SK-MEL-5 (cell line): ENCODE measurements around the gene MYO18B. TPM values are rescaled to one million over a fixed set of nuclear protein-coding genes. Genes with fewer than 3 reads are reported as not detected.

Experiments used
- DNase-seq: peaks from one replicate; pipeline ENCODE4 v3.0.0-alpha.2; 2016; ENCODE audit warnings: low read depth, low spot score
- in situ Hi-C: cut with HindIII; loops from 2 replicates; pipeline ENCODE4 v1.10.0; 2016; ENCODE audit warnings: low sequenced_read_pairs, high pct_unique_total_duplicates, low pct_unique_long_range_greater_than_20kb
- total RNA-seq: library from RNA; depleted of rRNA; stranded (reverse); fragments of >200 nt; shearing (Covaris generic); gene quantifications from 2 replicates; pipeline ENCODE4 v1.2.3, GENCODE V29; 2014

Gene MYO18B
- total RNA-seq, 1 experiment from 2014 or later: not detected

DNA sequence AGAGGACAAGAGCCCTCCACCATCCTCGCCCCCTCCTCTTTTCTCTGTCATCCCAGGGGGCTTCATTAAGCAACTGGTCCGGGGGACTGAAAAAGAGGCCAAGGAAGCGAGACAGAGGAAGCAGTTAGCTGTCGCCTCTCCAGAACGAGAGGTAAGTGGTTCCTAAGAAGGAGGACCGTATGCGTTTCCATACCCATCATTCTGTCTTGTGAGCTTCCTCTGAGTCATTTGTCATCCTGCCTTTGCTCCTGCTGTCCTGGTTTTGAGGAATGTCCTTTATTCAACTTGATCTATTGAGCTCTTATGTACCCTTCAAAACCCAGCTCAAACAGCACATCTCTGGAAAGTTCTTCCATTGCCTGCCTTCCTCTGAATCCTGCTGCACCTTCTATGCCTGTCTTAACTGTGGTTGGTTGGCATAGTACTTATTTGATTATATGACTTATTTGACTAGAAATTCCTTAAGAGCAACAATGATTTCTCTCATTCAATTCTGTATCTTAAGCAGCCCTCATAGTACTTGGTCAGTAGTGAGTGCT is 21.3 kb downstream of the MYO18B start:
- no peak for DNase-seq
- in situ Hi-C loops: no loop called here

DNA sequence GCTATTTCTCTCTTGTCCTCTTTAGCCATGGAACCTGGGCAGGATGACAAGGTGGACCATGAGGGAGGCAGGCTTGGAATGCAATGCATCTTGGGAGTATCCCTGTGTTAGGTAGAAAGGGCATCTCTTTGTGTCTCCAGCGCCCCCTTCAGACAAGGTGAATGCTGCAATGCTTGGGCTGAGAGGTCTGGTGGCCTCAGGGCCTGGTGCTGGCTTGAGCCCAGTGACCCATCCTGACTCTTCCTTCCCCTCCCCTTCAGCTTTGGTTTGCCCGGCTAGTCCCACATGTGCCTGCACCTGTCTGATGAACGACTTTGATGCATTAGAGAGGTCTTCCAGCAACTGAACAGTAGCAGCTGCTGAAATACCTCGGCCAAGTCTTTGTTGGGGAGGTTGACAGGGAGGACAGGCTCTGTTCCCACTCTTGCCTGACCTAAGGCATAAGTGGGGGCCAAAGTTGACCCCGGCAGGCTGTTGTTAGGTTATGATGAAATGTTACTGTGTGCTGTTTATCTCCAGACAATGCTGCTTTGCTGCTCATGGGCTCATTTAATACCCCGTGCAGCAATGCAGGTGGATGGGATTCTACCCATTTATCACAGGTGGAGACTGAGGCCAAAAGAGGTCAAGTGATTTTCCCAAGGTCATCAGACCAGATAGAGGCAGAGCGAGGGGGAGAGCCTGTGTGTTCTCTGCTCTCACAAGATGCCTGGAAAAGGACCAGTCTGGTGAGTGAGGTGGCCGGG is 22.5 kb downstream of the MYO18B start:
- DNase-seq: peak; percentile 25
- in situ Hi-C loops: no loop called here

DNA sequence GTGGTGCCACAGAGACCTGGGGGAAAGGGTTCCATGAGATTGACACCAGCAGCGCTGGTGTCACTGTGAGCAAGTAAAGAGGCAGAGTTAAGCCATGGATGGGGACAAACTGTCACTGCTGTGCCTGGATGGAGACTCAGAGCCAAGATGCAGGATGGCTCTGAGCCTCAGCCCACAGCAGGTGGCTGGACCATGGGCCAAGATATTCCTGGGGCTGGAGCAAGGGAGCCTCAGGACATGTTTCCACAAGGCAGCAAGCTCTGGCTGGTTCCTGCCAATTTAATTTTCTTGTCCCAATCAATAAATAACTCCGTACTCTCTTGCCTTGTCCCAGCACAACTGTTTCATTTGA is 23.0 kb downstream of the MYO18B start:
- in situ Hi-C loops: no loop called here
- DNase-seq: no peak

DNA sequence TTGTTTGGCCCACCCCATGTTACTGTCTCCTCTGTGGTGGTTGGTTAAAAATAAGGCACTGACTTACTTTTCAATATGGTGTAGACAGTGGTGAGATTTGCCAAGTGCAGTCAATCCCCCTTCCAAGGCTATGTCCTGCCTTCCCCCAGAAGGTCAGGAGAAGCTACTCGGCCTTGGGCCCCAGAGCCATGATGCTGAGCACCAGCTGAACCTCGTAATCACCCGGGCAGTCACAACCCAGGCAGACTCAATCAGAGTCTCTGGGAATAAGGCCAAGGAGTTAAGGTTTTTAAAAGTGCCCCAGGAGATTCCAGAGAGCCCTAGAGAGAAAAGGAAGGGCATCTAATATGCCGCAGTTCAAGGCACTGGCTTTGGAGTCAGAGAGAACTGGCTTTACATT is 23.8 kb downstream of the MYO18B start:
- no peak for DNase-seq
- in situ Hi-C loops: no loop called here

DNA sequence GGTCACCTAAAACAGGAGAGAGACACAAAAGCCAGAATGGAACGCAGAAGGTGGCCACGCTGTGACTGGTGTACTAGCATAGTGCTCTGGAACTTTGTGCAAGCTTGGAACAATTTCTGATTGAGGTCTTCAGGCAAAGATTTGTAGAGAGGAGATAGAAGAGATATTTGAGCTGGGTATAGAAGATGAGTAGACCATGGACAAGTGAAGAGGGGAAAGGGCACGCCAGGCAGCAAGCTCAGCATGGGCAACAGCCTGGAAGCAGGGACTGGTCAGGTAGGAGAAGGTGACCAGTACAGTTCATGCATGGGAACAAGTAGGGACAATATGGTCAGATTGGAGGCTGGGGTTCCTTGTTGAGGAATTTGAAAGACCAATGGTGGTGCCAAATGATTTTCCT is 24.4 kb downstream of the MYO18B start:
- DNase-seq: no peak
- in situ Hi-C loops: no loop called here

DNA sequence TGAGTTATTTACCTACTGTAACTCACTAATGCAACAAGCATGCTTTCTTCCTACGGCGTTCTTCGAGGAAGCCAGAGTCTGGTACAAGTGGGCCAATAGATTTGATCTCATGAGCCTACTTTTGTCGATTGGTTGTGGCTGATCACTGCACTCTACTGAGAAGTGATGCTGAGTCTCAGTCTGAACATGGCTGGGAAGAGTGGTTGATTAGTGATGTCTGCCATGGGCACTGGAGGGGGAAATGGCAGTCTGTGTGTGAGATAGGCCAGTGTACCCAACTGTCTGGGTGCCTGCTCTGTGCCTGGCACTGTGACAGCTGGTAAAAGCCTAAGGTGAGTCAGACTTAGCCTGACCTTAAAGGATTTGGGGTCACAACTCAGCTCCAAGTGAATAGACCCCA is 28.3 kb downstream of the MYO18B start:
- no peak for DNase-seq
- in situ Hi-C loops: no loop called here

DNA sequence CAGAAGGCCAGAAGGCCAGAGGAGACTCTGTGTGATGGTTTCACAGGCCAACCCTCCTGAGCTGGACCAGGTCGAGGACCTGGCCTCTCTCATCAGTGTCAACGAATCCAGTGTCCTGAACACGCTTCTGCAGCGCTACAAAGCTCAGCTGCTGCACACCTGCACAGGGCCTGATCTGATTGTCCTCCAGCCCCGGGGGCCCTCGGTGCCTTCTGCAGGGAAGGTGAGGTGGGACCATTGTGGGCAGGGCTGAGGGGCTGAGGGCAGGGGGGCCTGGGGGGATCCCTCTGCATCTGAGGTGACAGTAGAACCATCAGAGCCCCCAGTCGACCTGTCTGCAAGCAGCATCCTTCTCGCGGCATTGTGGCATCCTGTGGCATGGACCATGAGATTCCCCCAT is 30.3 kb downstream of the MYO18B start:
- in situ Hi-C loops: no loop called here
- no peak for DNase-seq

DNA sequence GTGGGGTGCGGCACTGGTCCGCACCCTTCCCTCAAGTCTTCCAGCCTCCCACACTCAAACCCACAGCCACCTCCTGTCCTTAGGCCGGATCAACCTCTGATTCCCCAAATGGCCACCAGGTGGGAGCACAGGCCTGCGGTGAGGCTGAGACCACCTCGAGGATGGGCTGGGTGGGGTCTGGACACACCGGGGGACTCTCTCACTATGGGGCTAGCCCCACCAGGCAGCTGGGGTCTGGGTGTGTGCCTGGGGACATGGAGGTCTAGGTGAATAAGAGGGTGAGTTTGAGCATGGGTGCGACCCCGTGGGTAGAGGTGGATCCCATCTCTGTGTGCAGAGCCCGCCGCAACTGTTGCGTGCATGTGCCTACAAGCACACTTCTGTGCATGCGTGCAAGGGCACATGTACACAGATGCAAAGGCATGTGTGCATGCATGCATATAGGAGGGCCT is 32.6 kb downstream of the MYO18B start:
- peak; percentile 40 for DNase-seq
- in situ Hi-C loops: no loop called here

DNA sequence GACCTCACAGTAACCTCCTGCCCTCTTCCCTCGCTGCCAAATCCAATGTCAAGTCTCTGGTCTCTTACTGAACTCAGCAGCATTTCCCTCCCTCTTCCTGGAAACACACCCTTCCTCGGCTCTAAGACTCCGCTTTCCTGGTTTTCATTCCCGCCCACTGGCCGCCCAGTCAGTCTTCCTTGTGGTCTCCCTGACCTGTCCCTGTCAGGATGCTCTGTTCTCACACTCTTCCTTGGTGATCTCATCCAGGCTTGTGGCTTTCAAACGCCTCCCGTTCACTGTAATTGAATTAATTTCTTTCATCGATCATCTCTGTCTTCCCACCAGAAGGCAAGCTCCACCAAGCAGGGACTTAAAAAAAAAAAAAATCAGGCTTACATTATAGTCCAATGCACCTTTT is 33.5 kb downstream of the MYO18B start:
- DNase-seq: no peak
- in situ Hi-C loops: no loop called here

DNA sequence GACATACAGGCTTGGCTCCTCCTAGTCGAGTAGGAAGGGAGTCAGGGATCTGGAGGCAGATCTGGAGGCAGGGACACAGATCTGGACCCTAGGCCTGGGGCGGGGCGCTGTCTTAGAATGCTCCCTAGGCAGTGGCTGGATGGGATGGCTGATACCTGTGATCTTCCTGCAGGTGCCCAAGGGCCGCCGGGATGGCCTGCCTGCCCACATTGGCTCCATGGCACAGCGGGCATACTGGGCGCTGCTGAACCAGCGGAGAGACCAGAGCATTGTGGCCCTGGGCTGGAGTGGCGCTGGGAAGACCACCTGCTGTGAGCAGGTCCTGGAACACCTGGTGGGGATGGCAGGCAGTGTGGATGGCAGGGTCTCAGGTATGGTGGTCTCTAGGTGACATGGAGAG is 35.4 kb downstream of the MYO18B start:
- no peak for DNase-seq
- in situ Hi-C loops: no loop called here

DNA sequence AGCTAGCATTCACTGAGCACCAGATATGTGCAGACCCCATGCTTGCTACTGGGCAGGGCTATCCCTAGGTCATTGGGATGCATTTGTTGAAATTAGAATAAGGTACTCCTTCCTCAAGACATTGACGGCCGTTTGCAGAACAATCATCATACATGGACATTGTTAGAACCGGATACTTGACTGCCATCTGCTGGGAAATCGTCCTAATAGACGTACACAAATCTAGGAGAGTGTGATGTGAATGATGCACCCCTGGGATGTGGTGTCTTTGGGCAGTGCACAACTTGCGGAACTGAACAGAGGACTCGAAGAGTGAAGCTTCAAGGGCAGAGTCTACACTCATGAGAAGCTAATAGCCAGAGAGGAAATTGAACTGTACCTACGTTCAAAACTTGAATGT is 35.9 kb downstream of the MYO18B start:
- peak; percentile 80 for DNase-seq
- in situ Hi-C loops: no loop called here

DNA sequence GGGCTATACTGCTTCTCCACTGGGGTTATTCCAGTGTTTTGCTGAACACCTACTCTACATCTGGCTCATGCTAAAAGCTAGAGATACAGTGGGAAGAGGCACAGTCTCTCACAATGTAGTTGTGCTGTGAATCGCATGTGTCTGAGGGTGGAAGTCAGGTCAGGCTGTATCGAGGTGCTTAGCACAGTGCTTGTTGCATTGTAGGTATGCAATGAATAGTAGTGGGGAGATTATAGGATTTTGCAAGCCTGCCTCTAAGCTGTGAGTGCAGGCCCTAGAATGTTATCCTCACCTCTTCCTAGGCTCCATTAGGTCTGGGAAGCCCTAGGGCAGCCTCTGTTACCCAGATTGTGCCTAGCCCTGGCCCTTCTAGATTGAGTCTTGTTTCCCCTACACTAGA is 37.4 kb downstream of the MYO18B start:
- in situ Hi-C loops: no loop called here
- DNase-seq: no peak

DNA sequence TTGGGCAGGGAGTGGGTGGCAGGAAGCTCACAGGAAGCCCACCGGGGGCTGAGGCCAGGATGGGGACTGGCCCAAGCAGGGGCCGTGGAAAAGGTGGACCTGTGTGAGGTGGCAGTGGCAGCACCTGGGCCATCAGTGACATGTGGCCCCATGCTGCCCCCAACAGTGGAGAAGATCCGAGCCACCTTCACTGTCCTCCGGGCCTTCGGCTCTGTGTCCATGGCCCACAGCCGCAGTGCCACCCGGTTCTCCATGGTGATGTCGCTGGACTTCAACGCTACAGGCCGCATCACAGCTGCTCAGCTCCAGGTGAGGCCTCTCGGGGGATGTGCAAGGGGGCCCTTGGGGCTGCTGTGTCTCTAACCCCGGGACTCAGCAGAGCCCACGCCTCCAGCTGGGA is 37.9 kb downstream of the MYO18B start:
- in situ Hi-C loops: no loop called here
- no peak for DNase-seq

DNA sequence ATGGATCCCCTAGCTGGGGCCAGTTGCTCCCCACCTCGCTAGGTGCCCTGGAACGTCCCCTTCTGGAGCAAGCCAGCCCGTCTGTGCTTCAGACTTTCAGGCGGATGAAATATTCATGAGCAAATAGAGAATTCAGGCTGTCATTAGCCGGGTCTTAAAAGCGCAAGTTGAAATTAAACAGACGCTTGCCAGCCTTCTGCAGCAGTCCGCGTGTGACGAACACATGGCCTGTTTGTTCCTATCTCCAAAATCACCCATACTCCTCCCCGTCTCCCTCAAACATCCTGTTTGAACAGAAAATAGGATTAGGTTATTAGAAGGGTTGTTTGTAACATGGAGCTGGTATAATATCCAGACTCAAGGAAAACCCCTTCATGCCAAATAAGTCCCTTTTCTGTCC is 38.7 kb downstream of the MYO18B start:
- in situ Hi-C loops: no loop called here
- DNase-seq: no peak

DNA sequence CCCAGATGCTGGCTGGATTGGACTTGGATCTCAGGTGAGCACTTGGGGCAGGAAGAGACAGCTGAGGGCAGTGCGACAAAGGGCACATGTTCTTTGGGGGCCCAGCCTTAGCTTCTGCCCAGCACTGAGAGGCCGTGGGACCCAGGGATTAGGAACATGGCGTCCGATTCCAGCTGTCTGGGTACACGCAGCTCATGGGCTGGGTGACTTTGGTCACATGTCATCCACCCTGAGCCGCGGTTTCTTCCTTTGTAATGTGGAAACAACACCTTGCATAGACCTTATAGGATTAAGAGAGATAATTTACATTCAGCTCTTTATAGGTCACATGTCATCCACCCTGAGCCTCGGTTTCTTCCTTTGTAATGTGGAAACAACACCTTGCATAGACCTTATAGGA is 39.8 kb downstream of the MYO18B start:
- in situ Hi-C loops: no loop called here
- DNase-seq: no peak

DNA sequence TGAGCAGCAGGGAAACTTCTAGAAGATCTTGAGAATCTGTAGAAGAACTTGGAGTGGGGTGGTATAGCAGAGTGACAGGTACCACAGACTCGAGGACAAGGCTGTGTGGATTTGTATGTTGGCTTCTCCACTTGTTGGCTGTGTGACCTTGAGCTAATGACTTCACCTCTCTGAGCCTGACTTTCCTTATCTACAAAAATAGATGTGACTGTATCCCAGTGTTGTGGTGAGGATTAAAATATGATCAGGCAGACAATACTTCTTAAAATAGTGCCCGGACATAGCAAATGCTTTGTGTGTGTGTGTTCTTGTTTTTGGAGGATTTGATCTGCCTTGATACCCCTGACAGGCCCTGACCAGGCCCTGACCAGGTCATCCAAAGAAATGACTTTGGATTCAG is 40.8 kb downstream of the MYO18B start:
- in situ Hi-C loops: no loop called here
- DNase-seq: no peak

DNA sequence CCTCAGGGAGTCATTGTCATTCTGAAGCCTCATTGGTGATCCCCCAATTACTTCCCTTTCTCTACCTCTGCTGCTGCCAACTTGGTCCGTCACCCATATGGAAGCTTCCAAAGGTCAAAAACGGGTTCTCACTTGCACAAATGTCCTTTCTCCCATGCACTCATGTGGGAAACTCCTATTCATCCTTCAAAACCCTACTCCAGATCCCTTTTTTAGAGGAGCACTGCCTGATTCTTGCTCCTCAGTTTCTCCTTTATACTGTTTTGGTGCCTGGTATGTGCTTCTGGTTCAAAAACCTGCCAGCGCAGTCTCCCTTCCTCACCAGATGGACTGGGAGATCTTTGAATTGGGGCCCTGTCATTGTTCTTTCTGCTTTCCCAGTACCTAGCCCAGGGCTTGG is 41.9 kb downstream of the MYO18B start:
- in situ Hi-C loops: no loop called here
- DNase-seq: no peak

DNA sequence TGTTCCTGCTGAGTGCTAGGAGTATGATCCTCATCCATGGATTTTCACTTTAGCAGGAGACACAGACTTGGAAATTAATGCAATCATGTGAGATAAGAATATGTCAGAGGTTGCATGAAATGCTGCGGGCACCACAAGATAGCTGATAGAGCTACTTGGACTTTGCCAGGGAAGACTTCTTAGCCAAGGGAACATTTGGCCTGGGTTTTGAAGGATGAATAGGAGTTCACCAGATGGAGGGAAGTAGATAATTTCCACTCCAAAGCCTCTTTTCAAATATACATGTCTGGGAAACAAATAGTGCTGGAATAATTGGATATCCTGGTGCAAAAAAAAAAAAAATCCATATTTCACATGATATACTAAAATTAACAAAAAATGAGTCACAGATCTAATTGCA is 44.2 kb downstream of the MYO18B start:
- DNase-seq: no peak
- in situ Hi-C loops: no loop called here

DNA sequence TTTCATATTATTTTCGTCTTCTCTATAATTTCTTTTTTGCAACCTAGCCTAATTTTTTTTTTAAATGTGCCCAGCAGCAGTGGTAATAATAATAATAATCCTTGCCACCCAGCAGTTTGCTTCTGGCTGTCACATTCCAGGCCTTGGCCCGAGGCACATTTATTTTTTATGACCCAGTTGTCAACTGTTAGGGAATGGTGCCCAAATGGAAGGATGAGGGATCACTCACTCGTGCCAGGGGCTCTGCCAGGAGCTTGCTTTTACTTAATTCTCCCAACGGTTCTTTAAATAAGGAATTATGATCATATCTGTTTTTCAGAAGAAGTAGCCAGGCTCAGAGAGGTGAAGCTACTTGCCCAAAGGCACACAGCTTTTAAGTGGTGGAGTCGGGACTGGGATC is 49.6 kb downstream of the MYO18B start:
- in situ Hi-C loops: no loop called here
- no peak for DNase-seq

DNA sequence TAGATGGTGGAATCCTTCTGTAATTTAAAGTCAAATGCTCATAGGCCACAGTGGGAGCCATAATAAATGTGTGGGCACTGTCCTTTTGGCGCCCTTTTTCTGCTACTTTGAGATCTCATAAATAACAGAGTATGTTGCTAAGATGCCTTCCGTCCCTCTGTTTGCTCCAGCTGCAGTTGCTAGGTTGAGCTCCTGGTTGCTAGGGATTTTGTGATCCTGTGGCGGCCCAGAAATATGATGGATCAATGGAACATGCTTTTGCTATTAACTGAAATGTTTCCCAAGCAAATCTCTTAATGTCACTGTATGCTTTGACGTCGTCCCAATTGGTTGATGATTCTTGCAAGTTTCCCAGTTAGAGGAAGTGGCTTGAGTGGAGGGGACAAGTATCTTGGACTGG is 53.5 kb downstream of the MYO18B start:
- no peak for DNase-seq
- in situ Hi-C loops: no loop called here
